HepG2 (cell line): Measurements from ENCODE around the gene PEPD.

Experiments used
- NFE2L1 ChIP-seq: sonication (generic); formaldehyde crosslinking; IDR thresholded peaks from 2 replicates; pipeline ENCODE4 v1.4.0; 2020; ENCODE audit warnings: missing genetic modification reagents, mild to moderate bottlenecking, borderline replicate concordance
- NR1H2 ChIP-seq: sonication (generic); formaldehyde crosslinking; IDR thresholded peaks from 2 replicates; pipeline ENCODE4 v1.8.1; 2022; ENCODE audit warnings: low read depth, missing genetic modification reagents, borderline replicate concordance
- YY1 ChIP-seq: IDR thresholded peaks from 2 replicates; pipeline ENCODE4 v1.6.1; 2011; ENCODE audit warnings: low read length, low read depth, moderate library complexity, mild to moderate bottlenecking; ENCODE audit not compliant: insufficient read depth, insufficient replicate concordance
- ZNF274 ChIP-seq: sonication (generic); formaldehyde crosslinking; IDR thresholded peaks from 2 replicates; pipeline ENCODE4 v1.5.1; 2020; ENCODE audit warnings: mild to moderate bottlenecking, missing genetic modification reagents
- ZNF660 ChIP-seq: sonication (generic); formaldehyde crosslinking; IDR thresholded peaks from 2 replicates; pipeline ENCODE4 v1.5.1; 2020; ENCODE audit warnings: mild to moderate bottlenecking, low read depth, missing genetic modification reagents, borderline replicate concordance
- ZSCAN20 ChIP-seq: sonication (generic); formaldehyde crosslinking; IDR thresholded peaks from 2 replicates; pipeline ENCODE4 v1.4.0; 2020; ENCODE audit warnings: missing genetic modification reagents, mild to moderate bottlenecking, borderline replicate concordance
- TF ChIP-seq, protein P1 (sequence below): IDR thresholded peaks from 2 replicates; pipeline ENCODE4 v1.4.0; 2020; ENCODE audit warnings: mild to moderate bottlenecking, missing genetic modification reagents
- TF ChIP-seq, protein P2 (sequence below): sonication (generic); formaldehyde crosslinking; IDR thresholded peaks from 2 replicates; pipeline ENCODE4 v1.5.0; 2020; ENCODE audit warnings: mild to moderate bottlenecking, missing genetic modification reagents, moderate library complexity
- TF ChIP-seq, protein P3 (sequence below): sonication (generic); formaldehyde crosslinking; IDR thresholded peaks from 2 replicates; pipeline ENCODE4 v1.5.1; 2020; ENCODE audit warnings: mild to moderate bottlenecking, missing genetic modification reagents, moderate library complexity
- TF ChIP-seq, protein P4 (sequence below): sonication (generic); formaldehyde crosslinking; IDR thresholded peaks from 2 replicates; pipeline ENCODE4 v1.5.0; 2020; ENCODE audit warnings: missing genetic modification reagents

DNA sequence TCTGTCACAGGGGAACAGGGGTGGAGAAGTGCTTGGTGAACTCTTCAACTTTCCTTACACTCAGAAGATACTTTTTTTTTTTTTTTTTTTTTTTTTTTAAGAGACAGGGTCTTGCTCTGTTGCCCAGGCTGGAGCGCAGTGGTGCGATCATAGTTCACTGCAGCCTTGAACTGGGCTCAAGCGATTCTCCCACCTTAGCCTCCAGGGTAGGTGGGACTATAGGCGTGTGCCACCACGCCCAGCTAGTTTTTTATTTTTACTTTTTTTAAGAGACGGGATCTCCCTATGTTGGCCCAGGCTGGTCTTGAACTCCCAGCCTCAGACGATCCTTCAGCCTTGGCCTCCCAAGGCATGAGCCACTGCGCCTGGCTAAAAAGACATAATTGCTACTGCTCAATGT, 136.6 kb downstream of the PEPD start:
- TF ChIP-seq, protein P1, sequence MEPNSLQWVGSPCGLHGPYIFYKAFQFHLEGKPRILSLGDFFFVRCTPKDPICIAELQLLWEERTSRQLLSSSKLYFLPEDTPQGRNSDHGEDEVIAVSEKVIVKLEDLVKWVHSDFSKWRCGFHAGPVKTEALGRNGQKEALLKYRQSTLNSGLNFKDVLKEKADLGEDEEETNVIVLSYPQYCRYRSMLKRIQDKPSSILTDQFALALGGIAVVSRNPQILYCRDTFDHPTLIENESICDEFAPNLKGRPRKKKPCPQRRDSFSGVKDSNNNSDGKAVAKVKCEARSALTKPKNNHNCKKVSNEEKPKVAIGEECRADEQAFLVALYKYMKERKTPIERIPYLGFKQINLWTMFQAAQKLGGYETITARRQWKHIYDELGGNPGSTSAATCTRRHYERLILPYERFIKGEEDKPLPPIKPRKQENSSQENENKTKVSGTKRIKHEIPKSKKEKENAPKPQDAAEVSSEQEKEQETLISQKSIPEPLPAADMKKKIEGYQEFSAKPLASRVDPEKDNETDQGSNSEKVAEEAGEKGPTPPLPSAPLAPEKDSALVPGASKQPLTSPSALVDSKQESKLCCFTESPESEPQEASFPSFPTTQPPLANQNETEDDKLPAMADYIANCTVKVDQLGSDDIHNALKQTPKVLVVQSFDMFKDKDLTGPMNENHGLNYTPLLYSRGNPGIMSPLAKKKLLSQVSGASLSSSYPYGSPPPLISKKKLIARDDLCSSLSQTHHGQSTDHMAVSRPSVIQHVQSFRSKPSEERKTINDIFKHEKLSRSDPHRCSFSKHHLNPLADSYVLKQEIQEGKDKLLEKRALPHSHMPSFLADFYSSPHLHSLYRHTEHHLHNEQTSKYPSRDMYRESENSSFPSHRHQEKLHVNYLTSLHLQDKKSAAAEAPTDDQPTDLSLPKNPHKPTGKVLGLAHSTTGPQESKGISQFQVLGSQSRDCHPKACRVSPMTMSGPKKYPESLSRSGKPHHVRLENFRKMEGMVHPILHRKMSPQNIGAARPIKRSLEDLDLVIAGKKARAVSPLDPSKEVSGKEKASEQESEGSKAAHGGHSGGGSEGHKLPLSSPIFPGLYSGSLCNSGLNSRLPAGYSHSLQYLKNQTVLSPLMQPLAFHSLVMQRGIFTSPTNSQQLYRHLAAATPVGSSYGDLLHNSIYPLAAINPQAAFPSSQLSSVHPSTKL (CRISPR knock-in tag), result no peak
- TF ChIP-seq YY1 (no peak), NR1H2 (CRISPR knock-in tag) (no peak), ZSCAN20 (CRISPR knock-in tag) (no peak), NFE2L1 (CRISPR knock-in tag) (no peak), ZNF660 (CRISPR knock-in tag) (no peak), ZNF274 (CRISPR knock-in tag) (no peak)
- TF ChIP-seq, protein P2, sequence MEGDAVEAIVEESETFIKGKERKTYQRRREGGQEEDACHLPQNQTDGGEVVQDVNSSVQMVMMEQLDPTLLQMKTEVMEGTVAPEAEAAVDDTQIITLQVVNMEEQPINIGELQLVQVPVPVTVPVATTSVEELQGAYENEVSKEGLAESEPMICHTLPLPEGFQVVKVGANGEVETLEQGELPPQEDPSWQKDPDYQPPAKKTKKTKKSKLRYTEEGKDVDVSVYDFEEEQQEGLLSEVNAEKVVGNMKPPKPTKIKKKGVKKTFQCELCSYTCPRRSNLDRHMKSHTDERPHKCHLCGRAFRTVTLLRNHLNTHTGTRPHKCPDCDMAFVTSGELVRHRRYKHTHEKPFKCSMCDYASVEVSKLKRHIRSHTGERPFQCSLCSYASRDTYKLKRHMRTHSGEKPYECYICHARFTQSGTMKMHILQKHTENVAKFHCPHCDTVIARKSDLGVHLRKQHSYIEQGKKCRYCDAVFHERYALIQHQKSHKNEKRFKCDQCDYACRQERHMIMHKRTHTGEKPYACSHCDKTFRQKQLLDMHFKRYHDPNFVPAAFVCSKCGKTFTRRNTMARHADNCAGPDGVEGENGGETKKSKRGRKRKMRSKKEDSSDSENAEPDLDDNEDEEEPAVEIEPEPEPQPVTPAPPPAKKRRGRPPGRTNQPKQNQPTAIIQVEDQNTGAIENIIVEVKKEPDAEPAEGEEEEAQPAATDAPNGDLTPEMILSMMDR (CRISPR knock-in tag), result no peak
- TF ChIP-seq, protein P3, sequence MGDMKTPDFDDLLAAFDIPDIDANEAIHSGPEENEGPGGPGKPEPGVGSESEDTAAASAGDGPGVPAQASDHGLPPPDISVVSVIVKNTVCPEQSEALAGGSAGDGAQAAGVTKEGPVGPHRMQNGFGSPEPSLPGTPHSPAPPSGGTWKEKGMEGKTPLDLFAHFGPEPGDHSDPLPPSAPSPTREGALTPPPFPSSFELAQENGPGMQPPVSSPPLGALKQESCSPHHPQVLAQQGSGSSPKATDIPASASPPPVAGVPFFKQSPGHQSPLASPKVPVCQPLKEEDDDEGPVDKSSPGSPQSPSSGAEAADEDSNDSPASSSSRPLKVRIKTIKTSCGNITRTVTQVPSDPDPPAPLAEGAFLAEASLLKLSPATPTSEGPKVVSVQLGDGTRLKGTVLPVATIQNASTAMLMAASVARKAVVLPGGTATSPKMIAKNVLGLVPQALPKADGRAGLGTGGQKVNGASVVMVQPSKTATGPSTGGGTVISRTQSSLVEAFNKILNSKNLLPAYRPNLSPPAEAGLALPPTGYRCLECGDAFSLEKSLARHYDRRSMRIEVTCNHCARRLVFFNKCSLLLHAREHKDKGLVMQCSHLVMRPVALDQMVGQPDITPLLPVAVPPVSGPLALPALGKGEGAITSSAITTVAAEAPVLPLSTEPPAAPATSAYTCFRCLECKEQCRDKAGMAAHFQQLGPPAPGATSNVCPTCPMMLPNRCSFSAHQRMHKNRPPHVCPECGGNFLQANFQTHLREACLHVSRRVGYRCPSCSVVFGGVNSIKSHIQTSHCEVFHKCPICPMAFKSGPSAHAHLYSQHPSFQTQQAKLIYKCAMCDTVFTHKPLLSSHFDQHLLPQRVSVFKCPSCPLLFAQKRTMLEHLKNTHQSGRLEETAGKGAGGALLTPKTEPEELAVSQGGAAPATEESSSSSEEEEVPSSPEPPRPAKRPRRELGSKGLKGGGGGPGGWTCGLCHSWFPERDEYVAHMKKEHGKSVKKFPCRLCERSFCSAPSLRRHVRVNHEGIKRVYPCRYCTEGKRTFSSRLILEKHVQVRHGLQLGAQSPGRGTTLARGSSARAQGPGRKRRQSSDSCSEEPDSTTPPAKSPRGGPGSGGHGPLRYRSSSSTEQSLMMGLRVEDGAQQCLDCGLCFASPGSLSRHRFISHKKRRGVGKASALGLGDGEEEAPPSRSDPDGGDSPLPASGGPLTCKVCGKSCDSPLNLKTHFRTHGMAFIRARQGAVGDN (CRISPR knock-in tag), result no peak
- TF ChIP-seq, protein P4, sequence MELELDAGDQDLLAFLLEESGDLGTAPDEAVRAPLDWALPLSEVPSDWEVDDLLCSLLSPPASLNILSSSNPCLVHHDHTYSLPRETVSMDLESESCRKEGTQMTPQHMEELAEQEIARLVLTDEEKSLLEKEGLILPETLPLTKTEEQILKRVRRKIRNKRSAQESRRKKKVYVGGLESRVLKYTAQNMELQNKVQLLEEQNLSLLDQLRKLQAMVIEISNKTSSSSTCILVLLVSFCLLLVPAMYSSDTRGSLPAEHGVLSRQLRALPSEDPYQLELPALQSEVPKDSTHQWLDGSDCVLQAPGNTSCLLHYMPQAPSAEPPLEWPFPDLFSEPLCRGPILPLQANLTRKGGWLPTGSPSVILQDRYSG (CRISPR knock-in tag), result no peak
